H9 (cell line): Measurements from ENCODE around the gene SMO. TPM values are rescaled to one million over a fixed set of nuclear protein-coding genes. Genes with fewer than 3 reads are reported as not detected.
A peak's percentile ranks its signal among the peaks of the same experiment; 100 is the strongest.

ENCODE experiments used
- DNase-seq: peaks from one replicate; pipeline ENCODE4 v3.0.0-alpha.2; 2017
- H2AFZ ChIP-seq: one replicate; pipeline ENCODE4 v1.6.1; 2013; ENCODE audit warnings: mild to moderate bottlenecking, low read length, control low read depth, moderate library complexity
- H2AK5ac ChIP-seq: 2 replicates; pipeline ENCODE4 v1.6.1; 2013; ENCODE audit warnings: low read length, control low read depth, mixed read lengths; ENCODE audit not compliant: insufficient read length
- H2BK120ac ChIP-seq: one replicate; pipeline ENCODE4 v1.6.1; 2013; ENCODE audit warnings: low read depth, mild to moderate bottlenecking, low read length, control low read depth, inconsistent platforms; ENCODE audit not compliant: poor library complexity, severe bottlenecking
- H2BK12ac ChIP-seq: 2 replicates; pipeline ENCODE4 v1.6.1; 2013; ENCODE audit warnings: low read length, control low read depth, mixed read lengths, low read depth; ENCODE audit not compliant: insufficient read length
- H2BK15ac ChIP-seq: 2 replicates; pipeline ENCODE4 v1.6.1; 2013; ENCODE audit warnings: low read depth, low read length, control low read depth
- H2BK20ac ChIP-seq: one replicate; pipeline ENCODE4 v1.6.1; 2013; ENCODE audit warnings: low read depth, mild to moderate bottlenecking, low read length, control low read depth, inconsistent platforms; ENCODE audit not compliant: poor library complexity, severe bottlenecking
- H2BK5ac ChIP-seq: 2 replicates; pipeline ENCODE4 v1.6.1; 2013; ENCODE audit warnings: low read length, control low read depth, mixed read lengths; ENCODE audit not compliant: insufficient read length
- H3K14ac ChIP-seq: 2 replicates; pipeline ENCODE4 v1.6.1; 2013; ENCODE audit warnings: low read length, control low read depth; ENCODE audit not compliant: insufficient read depth
- H3K18ac ChIP-seq: 2 replicates; pipeline ENCODE4 v1.6.1; 2013; ENCODE audit warnings: low read depth, mild to moderate bottlenecking, mixed read lengths, low read length, control low read depth; ENCODE audit not compliant: insufficient read length
- H3K23ac ChIP-seq: 2 replicates; pipeline ENCODE4 v1.6.1; 2013; ENCODE audit warnings: low read length, control low read depth, mixed read lengths, low read depth; ENCODE audit not compliant: insufficient read length
- H3K23me2 ChIP-seq: 2 replicates; pipeline ENCODE4 v1.6.1; 2013; ENCODE audit warnings: low read depth, mild to moderate bottlenecking, mixed read lengths, low read length, control low read depth; ENCODE audit not compliant: insufficient read length, poor library complexity, severe bottlenecking
- H3K27ac ChIP-seq: 2 replicates; pipeline ENCODE4 v1.5.1; 2013; ENCODE audit warnings: low read length, control low read depth, mixed read lengths, low read depth; ENCODE audit not compliant: insufficient read length
- H3K27me3 ChIP-seq: 2 replicates; pipeline ENCODE4 v1.6.1; 2013; ENCODE audit warnings: low read length, control low read depth, inconsistent platforms; ENCODE audit not compliant: insufficient read depth
- H3K4ac ChIP-seq: 2 replicates; pipeline ENCODE4 v1.6.1; 2013; ENCODE audit warnings: low read depth, mild to moderate bottlenecking, control low read depth, inconsistent platforms, low read length, moderate library complexity
- H3K4me1 ChIP-seq: 2 replicates; pipeline ENCODE4 v1.6.1; 2013; ENCODE audit warnings: low read length, control low read depth, inconsistent platforms; ENCODE audit not compliant: insufficient read depth
- H3K4me2 ChIP-seq: 2 replicates; pipeline ENCODE4 v1.6.1; 2013; ENCODE audit warnings: low read length, control low read depth, mixed read lengths; ENCODE audit not compliant: insufficient read length, insufficient read depth
- H3K56ac ChIP-seq: 2 replicates; pipeline ENCODE4 v1.6.1; 2013; ENCODE audit warnings: low read depth, mild to moderate bottlenecking, mixed read lengths, low read length, control low read depth; ENCODE audit not compliant: insufficient read length
- H3K79me1 ChIP-seq: 2 replicates; pipeline ENCODE4 v1.6.1; 2013; ENCODE audit warnings: low read depth, mild to moderate bottlenecking, moderate library complexity, low read length, control low read depth, inconsistent platforms; ENCODE audit not compliant: insufficient read depth, poor library complexity, severe bottlenecking
- H3K79me2 ChIP-seq: 2 replicates; pipeline ENCODE4 v1.6.1; 2013; ENCODE audit warnings: low read length, control low read depth, inconsistent platforms; ENCODE audit not compliant: insufficient read depth
- H3K9ac ChIP-seq: 2 replicates; pipeline ENCODE4 v1.6.1; 2013; ENCODE audit warnings: low read length, control low read depth, mixed read lengths; ENCODE audit not compliant: insufficient read length; ENCODE audit errors: extremely low read depth
- H3K9me3 ChIP-seq: one replicate; pipeline ENCODE4 v1.6.1; 2013; ENCODE audit warnings: low read depth, low read length, inconsistent platforms; ENCODE audit not compliant: control insufficient read depth
- H3T11ph ChIP-seq: one replicate; pipeline ENCODE4 v1.6.1; 2013; ENCODE audit warnings: mild to moderate bottlenecking, low read length, control low read depth, inconsistent platforms
- H4K20me1 ChIP-seq: one replicate; pipeline ENCODE4 v1.6.1; 2013; ENCODE audit not compliant: control insufficient read depth, insufficient read length, insufficient read depth
- H4K5ac ChIP-seq: 2 replicates; pipeline ENCODE4 v1.6.1; 2013; ENCODE audit warnings: low read depth, mild to moderate bottlenecking, mixed read lengths, low read length, control low read depth; ENCODE audit not compliant: insufficient read length
- H4K8ac ChIP-seq: replicated peaks from 2 replicates; pipeline ENCODE4 v1.6.1; 2013; ENCODE audit warnings: low read length, control low read depth, mixed read lengths, low read depth; ENCODE audit not compliant: insufficient read length
- H4K91ac ChIP-seq: 2 replicates; pipeline ENCODE4 v1.6.1; 2013; ENCODE audit warnings: low read depth, mild to moderate bottlenecking, moderate library complexity, mixed read lengths, low read length, control low read depth; ENCODE audit not compliant: insufficient read length
- H3K27ac Mint-ChIP-seq, 3 experiments: 2 replicates in 2 of 3; 3 replicates in 1 of 3; pipeline ENCODE4 v1.8.0; 2020 to 2021; ENCODE audit warnings: mixed read lengths in 3 of 3, mild to moderate bottlenecking in 1 of 3, moderate library complexity in 1 of 3
- H3K27me3 Mint-ChIP-seq: 2 replicates; pipeline ENCODE4 v1.8.0; 2021; ENCODE audit warnings: low read depth, mild to moderate bottlenecking, moderate library complexity, mixed read lengths
- H3K36me3 Mint-ChIP-seq, 3 experiments: 2 replicates in 2 of 3; 3 replicates in 1 of 3; pipeline ENCODE4 v1.8.0; 2020 to 2021; ENCODE audit warnings: low read depth in 3 of 3, mixed read lengths in 3 of 3; ENCODE audit not compliant: insufficient read depth in 1 of 3
- H3K4me1 Mint-ChIP-seq, 2 experiments: 2 replicates each; pipeline ENCODE4 v1.8.0; 2020; ENCODE audit warnings: mixed read lengths in 2 of 2
- H3K4me3 Mint-ChIP-seq, 2 experiments: 2 replicates in 1 of 2; 3 replicates in 1 of 2; pipeline ENCODE4 v1.8.0; 2020 to 2021; ENCODE audit warnings: mild to moderate bottlenecking in 2 of 2, mixed read lengths in 2 of 2, moderate library complexity in 1 of 2
- H3K9me3 Mint-ChIP-seq, 2 experiments: 2 replicates in 1 of 2; 3 replicates in 1 of 2; pipeline ENCODE4 v1.8.0; 2020; ENCODE audit warnings: mild to moderate bottlenecking in 2 of 2, mixed read lengths in 2 of 2, moderate library complexity in 1 of 2
- CTCF ChIP-seq: fragments of 200-600 bp; sonication (generic); conservative IDR thresholded peaks from 3 replicates; pipeline ENCODE4 v1.8.0; 2021; ENCODE audit warnings: antibody characterized with exemption, mild to moderate bottlenecking
- WGBS: extraction: QIAGEN DNeasy Blood & Tissue Kit; methylation state at CpG from one replicate; pipeline ENCODE4 v1.1.7; 2013; ENCODE audit warnings: missing lambda C conversion rate, low lambda C conversion rate, mixed read lengths; ENCODE audit not compliant: insufficient read length; ENCODE audit errors: extremely low coverage; 5-methylcytosine and 5-hydroxymethylcytosine counted together
- total RNA-seq: library from RNA; stranded (reverse); gene quantifications from 2 replicates; pipeline ENCODE4 v1.2.1, GENCODE V29; 2021

Gene SMO
- total RNA-seq, 1 experiment from 2014 or later: 66.8 TPM

- Histone ChIP-seq H2BK5ac (no peak within 1 kb of the TSS), H3K79me2 (peaks cover 2% of the 10 kb centered on the region; the same call in 1 of the 2 replicates), H4K20me1 (no peaks in the 10 kb centered on the region), H3T11ph (no peak within 1 kb of the TSS), H2BK20ac (no peak within 1 kb of the TSS), H4K5ac (no peak within 1 kb of the TSS), H3K23ac (no peak within 1 kb of the TSS), H2BK15ac (no peak within 1 kb of the TSS), H3K4ac (no peak within 1 kb of the TSS), H3K23me2 (peaks cover 2% of the 10 kb centered on the region), H3K9me3 (no peaks in the 10 kb centered on the region), H3K4me1 (peaks cover 5% of the 10 kb centered on the region; the same call in 1 of the 2 replicates), H3K18ac (peak within 1 kb of the TSS; percentile 61), H3K56ac (no peak within 1 kb of the TSS), H4K91ac (no peak within 1 kb of the TSS), H3K27ac (peak within 1 kb of the TSS; percentile 69), H3K79me1 (no peaks in the 10 kb centered on the region), H3K14ac (peak within 1 kb of the TSS; percentile 74), H3K9ac (peak within 1 kb of the TSS; percentile 57), H2AFZ (peak within 1 kb of the TSS; percentile 99), H3K27me3 (no peaks in the 10 kb centered on the region), H4K8ac (no peak within 1 kb of the TSS), H3K4me2 (peak within 1 kb of the TSS; percentile 96), H2BK12ac (no peak within 1 kb of the TSS), H2BK120ac (no peak within 1 kb of the TSS), H2AK5ac (no peak within 1 kb of the TSS)
- Mint-ChIP-seq H3K27ac (peak within 1 kb of the TSS; percentile 88 to 98 (median 89)), H3K27me3 (no peaks in the 10 kb centered on the region; the same call in 1 of the 2 replicates), H3K36me3 (no peaks in the 10 kb centered on the region), H3K4me3 (peak within 1 kb of the TSS; percentile 79 to 93), H3K9me3 (peaks cover 0 to 2% of the 10 kb centered on the region in 2 experiments; a peak in 1 of 5 replicates), H3K4me1 (peaks cover 23 to 25% of the 10 kb centered on the region in 2 experiments)
- DNase-seq: peak; percentile 98
- TF ChIP-seq CTCF: no peak
- no CpG with 5 or more reads among the region's 63 CpGs for WGBS
These were observed 36.1 kb downstream of the SMO start, which contains the start of gene AHCYL2 for GRCh38 chr7:129224251-129225205. TSS of gene AHCYL2 (plus strand) at chr7:129225030.
